ENCODE results near the gene PDZRN4. TPM values are rescaled to one million over a fixed set of nuclear protein-coding genes. Genes with fewer than 3 reads are reported as not detected.
A peak's percentile ranks its signal among the peaks of the same experiment; 100 is the strongest.
"Not testable (repeated sequence)": the region's sequence is repeated elsewhere in the genome, so short reads cannot be mapped to it uniquely, and the experiment has no call there.

Gene PDZRN4
- total and polyA plus RNA-seq, 8 donors = 0.12 to 0.26 (median 0.23) TPM; not detected in 4

GRCh38 chr12:41186026-41186425 lies 2.1 kb upstream of the PDZRN4 start:
- TF ChIP-seq, protein P1, sequence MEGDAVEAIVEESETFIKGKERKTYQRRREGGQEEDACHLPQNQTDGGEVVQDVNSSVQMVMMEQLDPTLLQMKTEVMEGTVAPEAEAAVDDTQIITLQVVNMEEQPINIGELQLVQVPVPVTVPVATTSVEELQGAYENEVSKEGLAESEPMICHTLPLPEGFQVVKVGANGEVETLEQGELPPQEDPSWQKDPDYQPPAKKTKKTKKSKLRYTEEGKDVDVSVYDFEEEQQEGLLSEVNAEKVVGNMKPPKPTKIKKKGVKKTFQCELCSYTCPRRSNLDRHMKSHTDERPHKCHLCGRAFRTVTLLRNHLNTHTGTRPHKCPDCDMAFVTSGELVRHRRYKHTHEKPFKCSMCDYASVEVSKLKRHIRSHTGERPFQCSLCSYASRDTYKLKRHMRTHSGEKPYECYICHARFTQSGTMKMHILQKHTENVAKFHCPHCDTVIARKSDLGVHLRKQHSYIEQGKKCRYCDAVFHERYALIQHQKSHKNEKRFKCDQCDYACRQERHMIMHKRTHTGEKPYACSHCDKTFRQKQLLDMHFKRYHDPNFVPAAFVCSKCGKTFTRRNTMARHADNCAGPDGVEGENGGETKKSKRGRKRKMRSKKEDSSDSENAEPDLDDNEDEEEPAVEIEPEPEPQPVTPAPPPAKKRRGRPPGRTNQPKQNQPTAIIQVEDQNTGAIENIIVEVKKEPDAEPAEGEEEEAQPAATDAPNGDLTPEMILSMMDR (IDR thresholded peaks at IDR 0.05) = no peak
- WGBS, 2 donors = 39 to 48% methylated on average over 3 of the region's 3 CpGs
- Histone ChIP-seq H3K36me3 (no peaks in the 10 kb centered on the region), H3K4me1 (no peaks in the 10 kb centered on the region), H3K9me3 (no peaks in the 10 kb centered on the region), H3K4me3 (no peak overlapping the region), H3K27ac (no peak overlapping the region), H3K27me3 (peaks cover 0 to 11% (median 5%) of the 10 kb centered on the region in 4 donors)
- DNase-seq (no peak), FAIRE-seq (peak; percentile 59), ATAC-seq (no peak)
- intact Hi-C loops (cut with DNase I) = no loop called here

GRCh38 chr12:41188841-41189394 lies 798 bp downstream of the PDZRN4 start:
- H3K4me3 ChIP-seq = peak overlapping the region in 1 of 4 donors; percentile 32
- WGBS, 2 donors = 1 to 2% methylated on average over 48 to 49 of the region's 49 CpGs
- TF ChIP-seq, protein P1 (IDR thresholded peaks at IDR 0.05) = no peak
- peaks cover 0 to 11% (median 4%) of the 10 kb centered on the region in 4 donors for H3K27me3 ChIP-seq
- FAIRE-seq (no peak), DNase-seq (peak in 2 of 6 donors; percentile 54 to 63), ATAC-seq (peak in 1 of 4 donors; percentile 36)
- no peaks in the 10 kb centered on the region for H3K36me3 ChIP-seq
- intact Hi-C loops (cut with DNase I) = no loop called here
- no peaks in the 10 kb centered on the region for H3K9me3 ChIP-seq
- no peaks in the 10 kb centered on the region for H3K4me1 ChIP-seq
- no peak overlapping the region for H3K27ac ChIP-seq

DNA sequence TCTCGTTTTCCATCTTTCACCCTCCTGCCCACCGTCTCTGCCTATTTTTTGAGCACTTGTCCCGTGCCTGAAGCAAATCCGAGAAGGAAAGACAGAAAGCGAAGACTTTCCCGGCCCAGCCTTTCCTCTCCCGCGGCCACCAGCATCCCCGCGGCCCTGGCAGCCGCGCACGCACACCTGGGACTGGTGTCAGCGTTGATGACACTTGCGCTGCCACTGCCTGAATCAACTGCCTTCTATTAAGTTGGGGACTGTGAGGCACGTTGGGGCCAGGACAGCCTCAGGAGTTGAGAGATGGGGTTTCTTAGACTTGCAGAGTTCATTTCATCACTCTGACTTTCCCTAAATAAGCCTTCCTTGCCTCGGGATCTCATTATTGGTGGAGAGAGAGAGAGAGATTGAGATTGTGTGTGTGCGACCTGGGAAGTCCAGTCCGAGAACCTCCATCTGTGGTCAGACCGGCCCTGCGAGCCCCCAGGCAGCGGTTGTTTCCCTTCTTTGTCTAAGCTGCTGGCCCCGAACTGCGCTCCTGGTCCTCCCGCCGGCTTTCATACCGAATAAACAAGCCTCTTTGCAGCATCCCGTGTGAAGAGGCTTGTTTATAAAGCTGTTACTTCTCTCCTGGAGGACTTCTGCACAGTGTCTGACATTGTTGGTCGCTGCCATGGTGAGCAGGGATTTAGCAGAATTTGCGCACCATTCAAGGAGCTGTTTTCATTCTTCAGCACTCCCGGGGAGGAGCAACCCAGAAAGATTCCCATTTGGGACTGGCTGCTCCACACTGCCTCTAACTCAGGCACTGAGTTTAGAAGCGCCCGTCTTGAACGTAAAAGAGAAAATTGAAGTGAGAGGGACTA lies 1.5 kb downstream of the PDZRN4 start:
- Histone ChIP-seq H3K4me1 (no peaks in the 10 kb centered on the region), H3K9me3 (no peaks in the 10 kb centered on the region), H3K27me3 (peaks cover 0 to 11% (median 4%) of the 10 kb centered on the region in 4 donors), H3K27ac (no peak overlapping the region), H3K36me3 (no peaks in the 10 kb centered on the region), H3K4me3 (no peak overlapping the region)
- TF ChIP-seq, protein P1 (IDR thresholded peaks at IDR 0.05) = no peak
- 2% methylated on average over 34 of the region's 34 CpGs for WGBS, 2 donors
- intact Hi-C loops (cut with DNase I) = no loop called here
- no peak for ATAC-seq
- peak in 2 of 6 donors; percentile 41 to 46 for DNase-seq
- FAIRE-seq = no peak

- H3K27me3 ChIP-seq = peaks cover 0 to 11% (median 4%) of the 10 kb centered on the region in 4 donors
Observed at GRCh38 chr12:41190338-41190737, 2.2 kb downstream of the PDZRN4 start.

GRCh38 chr12:41191549-41191948 lies 3.4 kb downstream of the PDZRN4 start:
- ATAC-seq; FAIRE-seq; H3K27me3 ChIP-seq; H3K4me3 ChIP-seq; H3K27ac ChIP-seq; DNase-seq; H3K4me1 ChIP-seq; intact Hi-C loops (cut with DNase I); H3K9me3 ChIP-seq; H3K36me3 ChIP-seq: not testable (repeated sequence)
- 60 to 78% methylated on average over 3 of the region's 3 CpGs for WGBS, 2 donors

More at GRCh38 chr12:41190338-41190737, 2.2 kb downstream of the PDZRN4 start:
- FAIRE-seq (no peak), ATAC-seq (peak in 1 of 4 donors; percentile 38), DNase-seq (no peak)
- H3K36me3 ChIP-seq = no peaks in the 10 kb centered on the region
- H3K9me3 ChIP-seq = no peaks in the 10 kb centered on the region
- intact Hi-C loops (cut with DNase I) = no loop called here
- TF ChIP-seq, protein P1 (IDR thresholded peaks at IDR 0.05) = no peak
- WGBS, 2 donors = 12 to 15% methylated on average over 5 of the region's 5 CpGs
- no peak overlapping the region for H3K27ac ChIP-seq
- H3K4me1 ChIP-seq = no peaks in the 10 kb centered on the region
- H3K4me3 ChIP-seq = no peak overlapping the region
